HG03095 (cell line): ENCODE results near the gene TANGO2.

Source experiments
- ATAC-seq: cut with Tn5 transposase; IDR thresholded peaks from one replicate; pipeline ENCODE4 v1.9.1; 2021; ENCODE audit warnings: moderate library complexity; ENCODE audit not compliant: unreplicated experiment

The TANGO2 gene

GRCh38 chr22:20083157-20083890 is 62.4 kb downstream of the TANGO2 start:
- no peak for ATAC-seq

DNA sequence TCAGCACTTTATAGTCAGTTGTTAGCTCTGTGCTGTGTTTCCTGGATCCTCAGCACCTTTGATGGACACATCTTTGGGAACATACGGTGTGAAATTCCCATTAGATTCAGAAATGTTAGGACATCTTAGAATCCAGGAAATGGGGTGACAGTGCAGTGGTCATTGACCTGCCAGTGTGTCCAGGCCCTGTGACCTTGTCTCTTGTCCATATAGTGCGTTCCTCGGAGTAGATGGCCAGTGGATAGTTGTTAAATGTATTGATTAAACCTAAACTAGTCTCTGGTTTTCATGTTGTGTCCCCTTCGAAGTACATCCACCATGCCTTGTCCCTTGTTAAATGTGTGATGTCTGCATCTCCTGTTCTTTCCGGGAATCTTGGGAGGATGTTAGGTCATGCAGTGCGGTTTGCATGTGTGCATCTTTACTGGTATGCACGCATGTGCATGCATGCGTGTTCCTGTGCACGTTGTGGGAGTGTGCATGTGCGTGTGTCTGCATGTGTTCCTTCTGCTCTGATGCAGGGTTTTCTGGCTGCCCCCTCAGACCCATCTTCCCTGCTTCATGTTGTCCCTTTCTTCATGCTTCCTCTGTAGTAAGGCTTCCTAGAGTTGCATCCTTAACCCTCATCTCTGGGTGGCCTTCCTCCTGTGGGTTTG is 63.1 kb downstream of the TANGO2 start:
- ATAC-seq: no peak

DNA sequence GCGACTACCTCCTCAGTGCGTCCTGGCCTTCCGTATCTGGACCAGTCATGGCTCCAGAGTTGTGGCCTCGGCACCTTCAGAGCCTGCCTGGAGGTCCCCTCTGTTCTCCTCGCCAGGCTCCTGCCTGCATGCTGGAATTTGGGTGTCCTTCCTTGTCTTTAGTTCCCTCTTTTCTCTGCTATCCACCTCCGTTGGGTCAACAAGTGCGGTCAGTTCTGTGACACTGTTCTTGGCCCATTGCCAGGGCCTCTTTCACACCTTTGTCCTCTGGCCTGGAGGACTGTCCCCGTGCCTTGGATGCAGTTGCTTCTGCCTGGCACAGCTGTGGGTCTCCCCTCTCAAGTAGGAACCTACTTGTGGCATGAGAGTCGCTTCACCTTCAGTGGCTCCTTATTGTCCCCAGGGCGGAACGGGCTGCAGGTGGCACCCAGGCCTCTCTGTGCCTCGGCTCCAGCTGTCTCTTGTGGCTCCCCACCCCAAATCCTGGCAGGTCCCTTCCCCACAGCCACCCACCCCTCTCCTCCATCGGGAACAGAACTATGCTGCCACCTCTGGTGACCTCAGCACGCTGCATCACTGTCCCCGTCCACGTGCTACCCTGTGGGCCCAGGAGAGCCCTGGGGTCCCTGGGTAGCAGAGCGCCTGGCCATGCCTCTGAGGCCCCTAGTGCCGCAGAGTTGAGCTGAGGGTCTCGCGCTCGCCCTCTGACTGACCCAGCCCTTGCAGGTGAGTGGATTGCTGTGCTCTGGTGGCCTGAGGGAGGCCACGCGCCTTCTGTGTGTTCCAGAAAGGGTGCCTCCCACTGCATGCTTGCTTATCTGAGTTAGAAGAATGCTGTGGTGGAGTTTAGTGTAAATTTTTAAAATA is 63.9 kb downstream of the TANGO2 start:
- no peak for ATAC-seq

DNA sequence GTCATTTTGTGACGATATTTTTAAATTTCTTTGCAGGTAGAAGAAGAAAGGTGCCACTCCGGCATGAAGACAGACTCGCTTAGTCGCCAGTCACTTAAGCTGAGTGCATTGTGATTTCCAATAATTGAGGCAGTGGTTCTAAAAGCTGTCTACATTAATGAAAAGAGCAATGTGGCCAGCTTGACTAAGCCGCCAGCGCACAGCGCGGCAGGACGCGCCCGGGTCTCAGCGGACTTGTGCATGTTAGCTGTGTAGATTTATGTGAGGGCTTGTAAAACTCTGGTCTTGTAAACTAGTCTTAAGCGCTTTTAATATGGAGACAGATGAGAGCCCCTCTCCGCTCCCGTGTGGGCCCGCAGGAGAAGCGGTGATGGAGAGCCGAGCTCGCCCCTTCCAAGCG is 64.7 kb downstream of the TANGO2 start:
- no peak for ATAC-seq

DNA sequence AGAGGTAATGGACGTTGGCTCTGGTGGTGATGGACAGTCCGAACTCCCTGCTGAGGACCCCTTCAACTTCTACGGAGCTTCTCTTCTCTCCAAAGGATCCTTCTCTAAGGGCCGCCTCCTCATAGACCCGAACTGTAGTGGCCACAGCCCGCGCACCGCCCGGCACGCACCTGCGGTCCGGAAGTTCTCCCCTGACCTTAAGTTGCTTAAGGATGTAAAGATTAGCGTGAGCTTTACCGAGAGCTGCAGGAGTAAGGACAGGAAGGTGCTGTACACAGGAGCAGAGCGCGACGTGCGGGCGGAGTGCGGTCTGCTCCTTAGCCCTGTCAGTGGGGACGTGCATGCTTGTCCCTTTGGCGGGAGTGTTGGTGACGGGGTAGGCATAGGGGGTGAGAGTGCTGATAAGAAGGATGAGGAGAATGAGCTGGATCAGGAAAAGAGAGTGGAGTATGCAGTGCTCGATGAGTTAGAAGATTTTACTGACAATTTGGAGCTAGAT is 65.2 kb downstream of the TANGO2 start:
- no peak for ATAC-seq

GRCh38 chr22:20086763-20087162 is 65.9 kb downstream of the TANGO2 start:
- ATAC-seq: no peak

DNA sequence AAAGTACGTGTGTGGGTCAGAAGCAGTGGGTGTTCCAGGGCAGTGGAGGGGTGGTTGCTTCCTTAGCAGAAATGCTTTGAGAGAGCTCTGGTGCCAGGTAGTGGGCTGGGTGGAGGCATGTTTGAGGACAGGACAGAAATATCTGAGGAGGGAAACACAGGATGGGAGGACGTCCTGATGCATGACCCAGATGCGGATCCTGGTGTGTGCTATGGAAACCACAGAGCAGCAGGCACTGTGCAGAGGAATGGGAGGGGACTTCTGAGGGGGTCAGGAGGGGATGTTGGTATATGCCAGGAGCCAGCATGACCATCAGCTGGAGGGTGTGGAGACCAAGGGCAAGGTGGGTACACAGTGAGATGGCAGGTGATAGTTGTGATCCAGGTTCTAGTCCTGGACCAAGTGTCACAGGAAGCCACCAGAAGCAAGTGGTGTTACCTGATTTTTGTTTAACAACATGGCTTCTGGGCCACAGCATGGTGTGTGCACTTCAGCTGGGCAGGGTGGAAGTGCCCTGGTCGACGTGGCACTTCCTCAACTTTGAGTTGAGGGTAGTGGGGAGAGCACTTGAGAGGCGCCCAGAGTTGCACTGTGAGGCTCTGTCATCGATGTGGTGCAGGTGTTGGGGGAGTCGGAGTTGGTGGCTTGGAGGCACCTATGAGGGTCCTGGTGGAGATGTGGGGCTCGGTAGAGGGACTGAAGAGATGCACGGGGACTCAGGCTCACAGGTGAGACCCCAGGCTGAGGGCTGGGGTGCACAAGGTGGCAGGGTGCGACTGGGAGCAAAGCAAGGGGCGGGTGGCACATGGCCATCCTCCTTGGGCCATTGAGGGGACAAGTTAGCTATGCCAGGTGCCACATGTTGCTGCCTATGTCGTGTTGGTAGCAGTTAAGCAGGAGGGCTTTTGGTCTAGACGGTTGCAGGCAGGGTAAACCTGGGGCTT is 66.7 kb downstream of the TANGO2 start:
- ATAC-seq: no peak

- no peak for ATAC-seq
Measured at GRCh38 chr22:20088263-20088648, 67.3 kb downstream of the TANGO2 start.

- no peak for ATAC-seq
Measured at GRCh38 chr22:20089226-20089976, 68.5 kb downstream of the TANGO2 start.

GRCh38 chr22:20089977-20090729 is 69.2 kb downstream of the TANGO2 start:
- no peak for ATAC-seq

DNA sequence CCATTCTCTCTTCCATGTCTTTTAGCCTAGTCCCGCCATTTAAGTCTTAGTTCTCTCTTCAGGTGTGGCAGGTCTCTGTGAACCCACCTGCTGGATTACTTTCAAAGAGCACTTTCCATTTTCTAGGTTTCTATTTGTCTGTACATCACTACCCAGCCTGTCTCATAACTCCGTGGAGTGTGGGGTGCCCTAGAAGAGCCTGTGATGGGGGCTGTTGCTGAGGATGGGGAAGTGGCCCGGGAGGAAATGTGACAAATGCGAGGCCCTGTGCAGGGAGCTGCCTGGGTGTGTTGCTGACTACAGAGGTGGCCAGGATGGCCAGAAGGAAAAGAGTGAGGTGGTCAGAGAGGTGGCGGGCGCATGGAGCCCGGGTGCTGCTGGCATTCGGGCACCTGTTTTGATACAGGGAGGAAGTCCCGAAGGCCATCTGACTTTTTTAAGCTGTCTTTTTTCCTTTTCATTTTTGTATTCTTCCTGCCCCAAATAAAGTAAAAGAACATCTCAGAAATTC is 69.9 kb downstream of the TANGO2 start:
- no peak for ATAC-seq

DNA sequence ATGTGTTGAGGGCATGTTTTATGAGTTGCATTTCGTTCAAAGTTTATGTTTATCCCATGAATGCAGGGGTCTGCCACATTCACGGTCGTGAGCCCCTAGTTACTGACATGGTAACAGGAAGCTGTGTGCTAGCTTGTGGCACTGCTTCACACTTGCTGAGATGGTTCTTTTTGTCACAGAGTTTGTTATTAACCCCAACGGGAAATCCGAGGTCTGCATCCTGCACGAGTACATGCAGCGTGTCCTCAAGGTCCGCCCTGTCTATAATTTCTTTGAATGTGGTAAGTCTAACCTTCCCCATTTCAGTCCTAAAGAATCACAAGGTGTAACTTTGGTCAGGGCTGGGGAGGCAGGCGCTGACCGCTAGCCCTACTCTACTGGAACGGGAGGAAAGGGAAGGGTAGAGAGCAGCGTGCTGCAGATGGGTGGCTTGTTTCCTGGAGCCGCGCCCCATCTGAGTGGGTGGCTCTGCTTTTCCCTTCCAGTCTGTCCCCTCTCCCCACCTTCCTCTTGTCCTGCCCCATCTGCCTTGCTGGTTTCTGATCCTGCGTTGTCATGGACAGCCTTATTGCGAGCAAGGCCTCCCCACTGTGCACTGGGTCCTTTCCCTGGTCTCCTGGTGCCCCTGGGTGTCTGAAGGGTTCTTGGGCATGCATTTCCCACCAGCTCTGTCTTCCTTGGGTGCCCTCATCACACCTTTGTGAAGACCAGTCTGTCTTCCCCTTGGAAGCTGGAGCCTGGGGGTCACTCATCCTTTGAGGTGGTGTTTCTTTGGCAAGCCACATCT is 71.0 kb downstream of the TANGO2 start:
- ATAC-seq: no peak

GRCh38 chr22:20092477-20092854 is 71.6 kb downstream of the TANGO2 start:
- ATAC-seq: no peak

DNA sequence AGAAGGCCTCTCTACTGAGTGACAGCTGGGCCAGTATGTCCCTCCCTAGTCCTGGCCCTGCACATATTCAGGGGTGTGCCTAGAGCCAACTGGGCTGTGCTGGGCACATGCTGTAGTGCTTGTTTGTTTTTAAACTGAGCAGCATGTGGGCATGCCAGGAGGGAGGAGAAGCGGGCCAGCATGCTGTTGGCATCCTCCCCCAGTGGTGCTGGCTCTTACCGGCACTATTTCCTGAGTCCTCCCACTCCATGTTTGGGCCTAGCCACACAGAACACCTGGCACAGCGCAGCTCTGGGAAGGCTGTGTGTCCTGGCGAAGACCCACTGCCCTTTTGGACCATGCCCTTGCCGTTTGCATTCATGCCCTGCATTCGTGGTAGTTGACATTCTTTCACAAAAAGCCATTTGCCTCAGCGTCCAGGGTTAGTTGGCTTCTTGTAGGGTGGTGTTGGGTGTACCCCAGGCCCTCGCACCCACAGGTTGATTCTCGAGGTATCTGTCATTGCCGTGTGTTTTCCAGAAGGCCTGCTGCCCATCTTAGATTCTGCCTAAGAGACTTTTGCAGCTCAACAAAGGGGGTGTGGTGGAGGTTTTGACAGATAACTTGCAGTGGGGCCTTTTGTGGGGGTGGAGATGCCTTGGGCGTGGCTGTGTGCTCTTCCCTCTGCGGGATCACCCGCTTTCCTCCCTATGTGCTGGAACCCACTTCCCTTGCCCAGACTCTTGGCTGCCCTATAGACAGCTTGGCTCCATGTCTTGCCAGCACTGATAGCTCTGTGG is 72.7 kb downstream of the TANGO2 start:
- ATAC-seq: no peak

DNA sequence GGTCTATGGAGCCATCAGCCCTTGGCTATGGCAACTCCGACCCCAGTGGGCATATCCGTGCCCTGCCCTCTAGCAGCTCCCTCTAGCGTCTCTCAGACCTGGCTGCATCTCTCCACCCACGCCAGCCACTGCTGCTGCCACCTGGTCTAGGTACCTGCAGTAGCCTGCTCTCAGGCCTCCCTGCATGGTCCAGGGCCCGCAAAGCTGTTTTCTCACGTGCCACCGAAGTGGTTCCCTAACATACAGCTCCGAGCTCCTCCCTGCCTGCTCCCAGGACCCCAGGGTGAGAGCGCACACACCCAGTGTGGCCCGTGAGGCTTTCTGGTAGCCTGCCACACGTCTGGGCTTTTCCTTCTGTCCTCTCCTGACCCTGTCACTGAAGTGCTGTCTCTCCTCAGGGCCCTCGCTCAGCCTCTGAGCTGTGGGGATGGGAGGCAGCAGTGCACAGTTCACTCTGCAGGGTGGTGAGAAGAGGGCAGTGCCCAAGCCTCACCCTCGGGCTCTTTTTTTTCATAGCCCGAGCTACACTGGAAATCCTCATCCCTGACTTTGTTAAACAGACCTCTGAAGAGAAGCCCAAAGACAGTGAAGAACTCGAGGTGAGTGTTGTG is 73.4 kb downstream of the TANGO2 start:
- no peak for ATAC-seq

GRCh38 chr22:20095521-20095920 is 74.6 kb downstream of the TANGO2 start:
- ATAC-seq: no peak
